DOHH2 (cell line): ENCODE results near the gene URI1.

Experiments used
- H3F3A ChIP-seq: fragments of 200-600 bp; sonication (generic), shearing (Covaris generic); 2 replicates; pipeline ENCODE4 v1.6.0; 2016; ENCODE audit warnings: antibody characterized with exemption, mild to moderate bottlenecking; ENCODE audit not compliant: control insufficient read depth, insufficient read depth
- H3K27ac ChIP-seq: fragments of 200-600 bp; sonication (generic); 2 replicates; pipeline ENCODE4 v1.5.1; 2014; ENCODE audit warnings: low read depth, mild to moderate bottlenecking, low read length, moderate library complexity
- H3K27me3 ChIP-seq: fragments of 200-600 bp; sonication (generic); 2 replicates; pipeline ENCODE4 v1.6.1; 2014; ENCODE audit warnings: mild to moderate bottlenecking, low read length, mixed read lengths; ENCODE audit not compliant: control insufficient read depth
- H3K36me3 ChIP-seq: fragments of 200-600 bp; sonication (generic); 2 replicates; pipeline ENCODE4 v1.6.1; 2014; ENCODE audit warnings: mild to moderate bottlenecking, low read length, moderate library complexity, mixed read lengths; ENCODE audit not compliant: control insufficient read depth
- H3K4me1 ChIP-seq: fragments of 200-600 bp; sonication (generic); 2 replicates; pipeline ENCODE4 v1.6.1; 2014; ENCODE audit warnings: mild to moderate bottlenecking, low read length, mixed read lengths; ENCODE audit not compliant: control insufficient read depth
- H3K4me2 ChIP-seq: fragments of 200-600 bp; sonication (generic); 2 replicates; pipeline ENCODE4 v1.6.0; 2014; ENCODE audit warnings: mild to moderate bottlenecking, low read length, moderate library complexity
- H3K4me3 ChIP-seq: fragments of 200-600 bp; sonication (generic); 2 replicates; pipeline ENCODE4 v1.5.1; 2014; ENCODE audit warnings: mild to moderate bottlenecking, low read length, mixed read lengths
- H3K79me2 ChIP-seq: fragments of 200-600 bp; sonication (generic); 2 replicates; pipeline ENCODE4 v1.6.1; 2014; ENCODE audit warnings: mild to moderate bottlenecking, low read length, mixed read lengths; ENCODE audit not compliant: control insufficient read depth
- H3K9me2 ChIP-seq: fragments of 200-600 bp; sonication (generic); replicated peaks from 2 replicates; pipeline ENCODE4 v1.6.1; 2014; ENCODE audit warnings: mild to moderate bottlenecking, low read length, mixed read lengths; ENCODE audit not compliant: control insufficient read depth
- H3K9me3 ChIP-seq: fragments of 200-600 bp; sonication (generic); 2 replicates; pipeline ENCODE4 v1.6.1; 2014; ENCODE audit warnings: antibody characterized with exemption, low read length, mixed read lengths; ENCODE audit not compliant: control insufficient read depth, insufficient read depth
- H4K20me1 ChIP-seq: fragments of 200-600 bp; sonication (generic); 2 replicates; pipeline ENCODE4 v1.6.0; 2014; ENCODE audit warnings: low read depth, mild to moderate bottlenecking, antibody characterized with exemption, low read length, moderate library complexity; ENCODE audit not compliant: control insufficient read depth, insufficient read depth
- EZH2phosphoT487 ChIP-seq: fragments of 200-600 bp; sonication (generic); IDR thresholded peaks from 2 replicates; pipeline ENCODE4 v1.6.1; 2017; ENCODE audit warnings: borderline replicate concordance, mild to moderate bottlenecking, antibody characterized with exemption, low read length, moderate library complexity, mixed read lengths
- TF ChIP-seq, protein P1 (sequence below): fragments of 200-600 bp; sonication (generic); IDR thresholded peaks from one replicate; pipeline ENCODE4 v1.5.1; 2014; ENCODE audit warnings: antibody characterized with exemption, mild to moderate bottlenecking, low read depth, low read length; ENCODE audit not compliant: poor library complexity, severe bottlenecking

The URI1 gene

GRCh38 chr19:30028992-30029343 is 86.9 kb downstream of the URI1 start:
- Histone ChIP-seq H3K27me3 (no peaks in the 10 kb centered on the region), H3K79me2 (no peaks in the 10 kb centered on the region), H4K20me1 (no peaks in the 10 kb centered on the region), H3K36me3 (peaks cover 13% of the 10 kb centered on the region), H3K4me3 (no peak overlapping the region), H3K9me2 (no peaks in the 10 kb centered on the region), H3K4me2 (no peak overlapping the region), H3K27ac (no peak overlapping the region), H3K4me1 (no peaks in the 10 kb centered on the region), H3F3A (no peaks in the 10 kb centered on the region), H3K9me3 (no peaks in the 10 kb centered on the region)
- TF ChIP-seq, protein P1, sequence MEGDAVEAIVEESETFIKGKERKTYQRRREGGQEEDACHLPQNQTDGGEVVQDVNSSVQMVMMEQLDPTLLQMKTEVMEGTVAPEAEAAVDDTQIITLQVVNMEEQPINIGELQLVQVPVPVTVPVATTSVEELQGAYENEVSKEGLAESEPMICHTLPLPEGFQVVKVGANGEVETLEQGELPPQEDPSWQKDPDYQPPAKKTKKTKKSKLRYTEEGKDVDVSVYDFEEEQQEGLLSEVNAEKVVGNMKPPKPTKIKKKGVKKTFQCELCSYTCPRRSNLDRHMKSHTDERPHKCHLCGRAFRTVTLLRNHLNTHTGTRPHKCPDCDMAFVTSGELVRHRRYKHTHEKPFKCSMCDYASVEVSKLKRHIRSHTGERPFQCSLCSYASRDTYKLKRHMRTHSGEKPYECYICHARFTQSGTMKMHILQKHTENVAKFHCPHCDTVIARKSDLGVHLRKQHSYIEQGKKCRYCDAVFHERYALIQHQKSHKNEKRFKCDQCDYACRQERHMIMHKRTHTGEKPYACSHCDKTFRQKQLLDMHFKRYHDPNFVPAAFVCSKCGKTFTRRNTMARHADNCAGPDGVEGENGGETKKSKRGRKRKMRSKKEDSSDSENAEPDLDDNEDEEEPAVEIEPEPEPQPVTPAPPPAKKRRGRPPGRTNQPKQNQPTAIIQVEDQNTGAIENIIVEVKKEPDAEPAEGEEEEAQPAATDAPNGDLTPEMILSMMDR = no peak
- no peak for TF ChIP-seq EZH2phosphoT487

- H3F3A ChIP-seq = no peaks in the 10 kb centered on the region
- H3K27me3 ChIP-seq = no peaks in the 10 kb centered on the region
- H3K79me2 ChIP-seq = no peaks in the 10 kb centered on the region
- H3K27ac ChIP-seq = no peak overlapping the region
- no peak overlapping the region for H3K4me3 ChIP-seq
- no peak overlapping the region for H3K4me2 ChIP-seq
- TF ChIP-seq, protein P1 = no peak
- TF ChIP-seq EZH2phosphoT487 = no peak
- H4K20me1 ChIP-seq = no peaks in the 10 kb centered on the region
- H3K4me1 ChIP-seq = no peaks in the 10 kb centered on the region
- H3K9me2 ChIP-seq = no peaks in the 10 kb centered on the region
- no peaks in the 10 kb centered on the region for H3K9me3 ChIP-seq
- H3K36me3 ChIP-seq = peaks cover 15% of the 10 kb centered on the region
Observed at GRCh38 chr19:30029721-30030510, 87.9 kb downstream of the URI1 start.

DNA sequence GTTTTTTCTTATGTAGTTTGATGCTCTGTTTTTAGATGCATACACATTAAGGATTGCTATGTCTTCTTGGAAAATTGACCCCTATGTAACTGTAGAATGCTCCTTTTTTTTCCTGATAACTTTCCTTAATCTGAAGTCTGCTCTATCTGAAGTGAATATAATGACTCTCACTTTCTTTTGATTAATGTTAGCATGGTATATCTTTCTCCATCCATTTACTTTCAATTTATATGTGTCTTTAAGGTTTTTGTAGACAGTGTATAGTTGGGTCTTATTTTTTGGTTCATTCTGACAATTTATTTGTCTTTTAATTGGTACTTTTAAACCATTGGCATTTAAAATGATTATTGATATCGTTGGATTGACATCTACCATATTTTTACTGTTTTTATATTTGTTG is 92.3 kb downstream of the URI1 start:
- Histone ChIP-seq H4K20me1 (no peaks in the 10 kb centered on the region), H3K9me3 (no peaks in the 10 kb centered on the region), H3K36me3 (peaks cover 39% of the 10 kb centered on the region), H3F3A (no peaks in the 10 kb centered on the region), H3K4me2 (no peak overlapping the region), H3K27ac (no peak overlapping the region), H3K27me3 (no peaks in the 10 kb centered on the region), H3K4me3 (no peak overlapping the region), H3K4me1 (no peaks in the 10 kb centered on the region), H3K9me2 (no peaks in the 10 kb centered on the region), H3K79me2 (no peaks in the 10 kb centered on the region)
- no peak for TF ChIP-seq EZH2phosphoT487
- TF ChIP-seq, protein P1 = no peak
